ENCODE results near the gene CPZ.

GRCh38 chr4:8583655-8584025 is 8.9 kb upstream of the CPZ start:
- TF ChIP-seq, protein P1, sequence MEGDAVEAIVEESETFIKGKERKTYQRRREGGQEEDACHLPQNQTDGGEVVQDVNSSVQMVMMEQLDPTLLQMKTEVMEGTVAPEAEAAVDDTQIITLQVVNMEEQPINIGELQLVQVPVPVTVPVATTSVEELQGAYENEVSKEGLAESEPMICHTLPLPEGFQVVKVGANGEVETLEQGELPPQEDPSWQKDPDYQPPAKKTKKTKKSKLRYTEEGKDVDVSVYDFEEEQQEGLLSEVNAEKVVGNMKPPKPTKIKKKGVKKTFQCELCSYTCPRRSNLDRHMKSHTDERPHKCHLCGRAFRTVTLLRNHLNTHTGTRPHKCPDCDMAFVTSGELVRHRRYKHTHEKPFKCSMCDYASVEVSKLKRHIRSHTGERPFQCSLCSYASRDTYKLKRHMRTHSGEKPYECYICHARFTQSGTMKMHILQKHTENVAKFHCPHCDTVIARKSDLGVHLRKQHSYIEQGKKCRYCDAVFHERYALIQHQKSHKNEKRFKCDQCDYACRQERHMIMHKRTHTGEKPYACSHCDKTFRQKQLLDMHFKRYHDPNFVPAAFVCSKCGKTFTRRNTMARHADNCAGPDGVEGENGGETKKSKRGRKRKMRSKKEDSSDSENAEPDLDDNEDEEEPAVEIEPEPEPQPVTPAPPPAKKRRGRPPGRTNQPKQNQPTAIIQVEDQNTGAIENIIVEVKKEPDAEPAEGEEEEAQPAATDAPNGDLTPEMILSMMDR (IDR thresholded peaks at IDR 0.05): no peak
- TF ChIP-seq POLR2A (IDR thresholded peaks at IDR 0.05): no peak
